GM12891 (cell line): ENCODE results near the gene TAAR5.

ENCODE experiments used
- POLR2A ChIP-seq: IDR thresholded peaks from 2 replicates; pipeline ENCODE4 v1.6.1; 2011; ENCODE audit warnings: low read depth, low read length, control low read depth
- TAF1 ChIP-seq: IDR thresholded peaks from 2 replicates; pipeline ENCODE4 v1.6.1; 2011; ENCODE audit warnings: low read depth, low read length, control low read depth

DNA sequence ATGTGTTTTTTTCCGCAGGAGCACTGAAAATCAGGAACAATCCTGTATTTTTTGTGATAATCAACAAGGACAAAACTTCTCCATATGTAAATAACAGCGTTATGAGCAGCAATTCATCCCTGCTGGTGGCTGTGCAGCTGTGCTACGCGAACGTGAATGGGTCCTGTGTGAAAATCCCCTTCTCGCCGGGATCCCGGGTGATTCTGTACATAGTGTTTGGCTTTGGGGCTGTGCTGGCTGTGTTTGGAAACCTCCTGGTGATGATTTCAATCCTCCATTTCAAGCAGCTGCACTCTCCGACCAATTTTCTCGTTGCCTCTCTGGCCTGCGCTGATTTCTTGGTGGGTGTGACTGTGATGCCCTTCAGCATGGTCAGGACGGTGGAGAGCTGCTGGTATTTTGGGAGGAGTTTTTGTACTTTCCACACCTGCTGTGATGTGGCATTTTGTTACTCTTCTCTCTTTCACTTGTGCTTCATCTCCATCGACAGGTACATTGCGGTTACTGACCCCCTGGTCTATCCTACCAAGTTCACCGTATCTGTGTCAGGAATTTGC lies 19.2 kb downstream of the TAAR5 start, which contains the start of gene TAAR6:
- TF ChIP-seq POLR2A (no peak), TAF1 (no peak)
